Central memory CD8-positive, alpha-beta T cell (primary cell): ENCODE measurements around the gene TSR2.

ENCODE experiments used
- ATAC-seq: fragments of 150-1000 bp; cut with Tn5 transposase; replicated peaks from 2 replicates; pipeline ENCODE4 v1.10.0; 2022; ENCODE audit warnings: mild to moderate bottlenecking, moderate FRiP score, moderate number of reproducible peaks; ENCODE audit not compliant: poor library complexity, severe bottlenecking; ENCODE audit errors: extremely low read depth
- DNase-seq, 2 donors: peaks; one replicate each; pipeline ENCODE4 v3.0.0; 2021; ENCODE audit warnings: low spot score in 2 of 2
- H3K27ac Mint-ChIP-seq: one replicate; pipeline ENCODE4 v1.8.0; 2022; ENCODE audit warnings: low read depth, mild to moderate bottlenecking, moderate library complexity, mixed read lengths
- H3K27me3 Mint-ChIP-seq: one replicate; pipeline ENCODE4 v1.8.0; 2022; ENCODE audit warnings: mixed read lengths
- H3K36me3 Mint-ChIP-seq: one replicate; pipeline ENCODE4 v1.8.0; 2022; ENCODE audit warnings: mild to moderate bottlenecking, moderate library complexity, mixed read lengths; ENCODE audit not compliant: insufficient read depth
- H3K4me1 Mint-ChIP-seq: one replicate; pipeline ENCODE4 v1.8.0; 2022; ENCODE audit warnings: mixed read lengths
- H3K4me3 Mint-ChIP-seq: one replicate; pipeline ENCODE4 v1.8.0; 2022; ENCODE audit warnings: mild to moderate bottlenecking, moderate library complexity, mixed read lengths
- H3K9me3 Mint-ChIP-seq: one replicate; pipeline ENCODE4 v1.8.0; 2022; ENCODE audit warnings: mixed read lengths

Gene TSR2

GRCh38 chrX:54430519-54430918 lies 9.7 kb upstream of the TSR2 start:
- Mint-ChIP-seq H3K27me3 (peaks cover 10% of the 10 kb centered on the region), H3K27ac (no peak overlapping the region), H3K36me3 (no peaks in the 10 kb centered on the region), H3K4me1 (no peaks in the 10 kb centered on the region), H3K4me3 (no peak overlapping the region), H3K9me3 (no peaks in the 10 kb centered on the region)
- ATAC-seq (no peak), DNase-seq (no peak)

- no peak for DNase-seq
- Mint-ChIP-seq H3K27ac (no peak overlapping the region), H3K4me3 (no peak overlapping the region), H3K9me3 (no peaks in the 10 kb centered on the region), H3K27me3 (no peaks in the 10 kb centered on the region), H3K4me1 (peaks cover 4% of the 10 kb centered on the region), H3K36me3 (peaks cover 2% of the 10 kb centered on the region)
- no peak for ATAC-seq
Observed at GRCh38 chrX:54435121-54435520, 5.1 kb upstream of the TSR2 start.

- no peaks in the 10 kb centered on the region for H3K27me3 Mint-ChIP-seq
- no peak overlapping the region for H3K27ac Mint-ChIP-seq
- no peak for ATAC-seq
- peaks cover 37% of the 10 kb centered on the region for H3K36me3 Mint-ChIP-seq
- no peaks in the 10 kb centered on the region for H3K9me3 Mint-ChIP-seq
- H3K4me1 Mint-ChIP-seq: peaks cover 42% of the 10 kb centered on the region
- no peak for DNase-seq
- H3K4me3 Mint-ChIP-seq: no peak overlapping the region
Observed at GRCh38 chrX:54442790-54443189, 2.6 kb downstream of the TSR2 start.

- no peak overlapping the region for H3K27ac Mint-ChIP-seq
- H3K4me1 Mint-ChIP-seq: peaks cover 42% of the 10 kb centered on the region
- no peak for DNase-seq
- no peak overlapping the region for H3K4me3 Mint-ChIP-seq
- no peak for ATAC-seq
- peaks cover 35% of the 10 kb centered on the region for H3K36me3 Mint-ChIP-seq
- H3K9me3 Mint-ChIP-seq: no peaks in the 10 kb centered on the region
- H3K27me3 Mint-ChIP-seq: no peaks in the 10 kb centered on the region
Observed at GRCh38 chrX:54444752-54445151, 4.5 kb downstream of the TSR2 start.

- Mint-ChIP-seq H3K4me1 (peaks cover 34% of the 10 kb centered on the region), H3K27me3 (no peaks in the 10 kb centered on the region), H3K36me3 (peaks cover 32% of the 10 kb centered on the region), H3K4me3 (no peak overlapping the region), H3K9me3 (no peaks in the 10 kb centered on the region), H3K27ac (no peak overlapping the region)
- DNase-seq (no peak), ATAC-seq (no peak)
Observed at GRCh38 chrX:54446084-54446483, 5.9 kb downstream of the TSR2 start.

- no peak overlapping the region for H3K4me3 Mint-ChIP-seq
- ATAC-seq: no peak
- H3K27me3 Mint-ChIP-seq: no peaks in the 10 kb centered on the region
- no peaks in the 10 kb centered on the region for H3K9me3 Mint-ChIP-seq
- DNase-seq: no peak
- H3K27ac Mint-ChIP-seq: no peak overlapping the region
- H3K4me1 Mint-ChIP-seq: peaks cover 20% of the 10 kb centered on the region
- peaks cover 23% of the 10 kb centered on the region for H3K36me3 Mint-ChIP-seq
Observed at GRCh38 chrX:54447461-54447860, 7.3 kb downstream of the TSR2 start.

- no peak for DNase-seq
- ATAC-seq: no peak
- H3K27ac Mint-ChIP-seq: no peak overlapping the region
- no peak overlapping the region for H3K4me3 Mint-ChIP-seq
- H3K4me1 Mint-ChIP-seq: peaks cover under 1% of the 10 kb centered on the region
- H3K9me3 Mint-ChIP-seq: no peaks in the 10 kb centered on the region
- H3K36me3 Mint-ChIP-seq: peaks cover 10% of the 10 kb centered on the region
- no peaks in the 10 kb centered on the region for H3K27me3 Mint-ChIP-seq
Observed at GRCh38 chrX:54449929-54450328, 9.7 kb downstream of the TSR2 start.

- Mint-ChIP-seq H3K36me3 (peaks cover 3% of the 10 kb centered on the region), H3K27ac (no peak overlapping the region), H3K9me3 (no peaks in the 10 kb centered on the region), H3K27me3 (no peaks in the 10 kb centered on the region), H3K4me1 (no peaks in the 10 kb centered on the region), H3K4me3 (no peak overlapping the region)
- no peak for ATAC-seq
- DNase-seq: no peak
Observed at GRCh38 chrX:54452920-54453319, 12.7 kb downstream of the TSR2 start.

GRCh38 chrX:54470054-54470760 lies 30.0 kb downstream of the TSR2 start:
- H3K9me3 Mint-ChIP-seq: no peaks in the 10 kb centered on the region
- ATAC-seq: no peak
- DNase-seq: no peak
- H3K4me1 Mint-ChIP-seq: no peaks in the 10 kb centered on the region
- no peaks in the 10 kb centered on the region for H3K36me3 Mint-ChIP-seq
- no peaks in the 10 kb centered on the region for H3K27me3 Mint-ChIP-seq
- H3K27ac Mint-ChIP-seq: no peak overlapping the region
- H3K4me3 Mint-ChIP-seq: no peak overlapping the region

- H3K4me3 Mint-ChIP-seq: no peak overlapping the region
- DNase-seq (no peak), ATAC-seq (no peak)
- no peaks in the 10 kb centered on the region for H3K9me3 Mint-ChIP-seq
- H3K27ac Mint-ChIP-seq: no peak overlapping the region
- H3K4me1 Mint-ChIP-seq: no peaks in the 10 kb centered on the region
- no peaks in the 10 kb centered on the region for H3K36me3 Mint-ChIP-seq
- H3K27me3 Mint-ChIP-seq: no peaks in the 10 kb centered on the region
Observed at GRCh38 chrX:54473993-54474859, 34.0 kb downstream of the TSR2 start.

GRCh38 chrX:54479136-54480111 lies 39.2 kb downstream of the TSR2 start:
- Mint-ChIP-seq H3K27ac (no peak overlapping the region), H3K36me3 (no peaks in the 10 kb centered on the region), H3K4me3 (no peak overlapping the region), H3K9me3 (no peaks in the 10 kb centered on the region), H3K4me1 (no peaks in the 10 kb centered on the region), H3K27me3 (no peaks in the 10 kb centered on the region)
- no peak for DNase-seq
- no peak for ATAC-seq

- Mint-ChIP-seq H3K4me1 (no peaks in the 10 kb centered on the region), H3K36me3 (no peaks in the 10 kb centered on the region)
Observed at GRCh38 chrX:54482839-54483593, 42.8 kb downstream of the TSR2 start.

More at GRCh38 chrX:54482839-54483593, 42.8 kb downstream of the TSR2 start:
- ATAC-seq (no peak), DNase-seq (no peak)
- no peak overlapping the region for H3K4me3 Mint-ChIP-seq
- no peaks in the 10 kb centered on the region for H3K27me3 Mint-ChIP-seq
- no peaks in the 10 kb centered on the region for H3K9me3 Mint-ChIP-seq
- no peak overlapping the region for H3K27ac Mint-ChIP-seq
